Right lobe of liver (tissue), 6 donors: ENCODE results near the gene APOM. TPM values are rescaled to one million over a fixed set of nuclear protein-coding genes. Genes with fewer than 3 reads are reported as not detected.

Source experiments
- ATAC-seq, 4 donors: fragments of 200-7000 bp; cut with Tn5 transposase; one replicate each; pipeline ENCODE4 v1.9.1; 2020; ENCODE audit warnings: mild to moderate bottlenecking in 4 of 4, moderate library complexity in 4 of 4
- DNase-seq, 3 donors: peaks; one replicate each; pipeline ENCODE4 v3.0.0-alpha.2; 2020
- H3K27ac ChIP-seq, 3 donors: fragments of 200-600 bp; one replicate each; pipeline ENCODE4 v1.8.0; 2022
- H3K27me3 ChIP-seq, 2 donors: fragments of 200-600 bp; one replicate each; pipeline ENCODE4 v1.8.0; 2022
- H3K36me3 ChIP-seq, 4 donors: fragments of 200-600 bp; sonication (generic) in 1 of 4; one replicate each; pipeline versions ENCODE4 v1.5.1 to v1.8.0; 2017 to 2022; ENCODE audit warnings: control low read depth in 1 of 4
- H3K4me1 ChIP-seq, 4 donors: fragments of 200-600 bp; sonication (generic) in 1 of 4; one replicate each; pipeline versions ENCODE4 v1.5.1 to v1.8.0; 2017 to 2022; ENCODE audit warnings: control low read depth in 1 of 4
- H3K4me3 ChIP-seq, 3 donors: fragments of 200-600 bp; one replicate each; pipeline ENCODE4 v1.8.0; 2022
- H3K9me3 ChIP-seq, 4 donors: fragments of 200-600 bp; sonication (generic) in 1 of 4; one replicate each; pipeline versions ENCODE4 v1.5.1 to v1.8.0; 2017 to 2022; ENCODE audit warnings: control low read depth in 1 of 4
- POLR2A ChIP-seq: fragments of 450-650 bp; IDR thresholded peaks from one replicate; pipeline ENCODE4 v1.6.1; 2017; ENCODE audit warnings: antibody characterized with exemption, mild to moderate bottlenecking
- WGBS: methylation state at CpG from one replicate; pipeline ENCODE4 v1.1.6; 2018; ENCODE audit warnings: low coverage, low lambda C conversion rate; ENCODE audit not compliant: insufficient coverage; ENCODE audit errors: missing lambda C conversion rate; 5-methylcytosine and 5-hydroxymethylcytosine counted together
- intact Hi-C, 2 donors: fragments of 100-400 bp; cut with DNase I; formaldehyde crosslinking; loops; one replicate each; pipeline versions ENCODE4 v1.11.2 to v1.14.1; 2022
- total RNA-seq, 6 experiments: library from RNA; depleted of rRNA in 2 of 6; stranded (reverse); fragments of >200 nt in 2 of 6; fragmentation: NEBNext Ultra II Directional in 3 of 6; extraction: Animal tissue kit (Norgen Biotek cat#: 25700) in 3 of 6; gene quantifications; one replicate each; pipeline versions ENCODE4 v1.1.0 to v1.2.4, GENCODE V29; 2016 to 2023
- TF ChIP-seq, protein P1 (sequence below), 4 donors: fragments of 200-600 bp in 3 of 4; fragments of 450-650 bp in 1 of 4; IDR thresholded peaks; one replicate each; pipeline versions ENCODE4 v1.5.1 to v1.8.0; 2016 to 2022; ENCODE audit warnings: antibody characterized with exemption in 4 of 4, mild to moderate bottlenecking in 2 of 4
- donor health status: DM: no; HTN: yes; CAD: no.
- donor health status: DM: no; HTN: no; CAD: no.
- donor health status: DM: no; HTN: no; CAD: no.
- donor health status: DM: no; HTN: yes; CAD: no.
- donor health status: DM: no; HTN: yes; CAD: no.

APOM gene
- total RNA-seq, 6 experiments from 2014 or later, result 100 to 182 (median 116) TPM

- no peak for DNase-seq
- H3K4me1 ChIP-seq, result peaks cover 0 to 14% (median 6%) of the 10 kb centered on the region in 4 donors
- H3K36me3 ChIP-seq, result no peaks in the 10 kb centered on the region
- WGBS, result 41% methylated on average over 7 of the region's 8 CpGs
- no peaks in the 10 kb centered on the region for H3K27me3 ChIP-seq
- peak; percentile 30 to 61 (median 50) for ATAC-seq
- H3K4me3 ChIP-seq, result no peak overlapping the region
- H3K9me3 ChIP-seq, result no peaks in the 10 kb centered on the region
- TF ChIP-seq POLR2A, result no peak
- TF ChIP-seq, protein P1, sequence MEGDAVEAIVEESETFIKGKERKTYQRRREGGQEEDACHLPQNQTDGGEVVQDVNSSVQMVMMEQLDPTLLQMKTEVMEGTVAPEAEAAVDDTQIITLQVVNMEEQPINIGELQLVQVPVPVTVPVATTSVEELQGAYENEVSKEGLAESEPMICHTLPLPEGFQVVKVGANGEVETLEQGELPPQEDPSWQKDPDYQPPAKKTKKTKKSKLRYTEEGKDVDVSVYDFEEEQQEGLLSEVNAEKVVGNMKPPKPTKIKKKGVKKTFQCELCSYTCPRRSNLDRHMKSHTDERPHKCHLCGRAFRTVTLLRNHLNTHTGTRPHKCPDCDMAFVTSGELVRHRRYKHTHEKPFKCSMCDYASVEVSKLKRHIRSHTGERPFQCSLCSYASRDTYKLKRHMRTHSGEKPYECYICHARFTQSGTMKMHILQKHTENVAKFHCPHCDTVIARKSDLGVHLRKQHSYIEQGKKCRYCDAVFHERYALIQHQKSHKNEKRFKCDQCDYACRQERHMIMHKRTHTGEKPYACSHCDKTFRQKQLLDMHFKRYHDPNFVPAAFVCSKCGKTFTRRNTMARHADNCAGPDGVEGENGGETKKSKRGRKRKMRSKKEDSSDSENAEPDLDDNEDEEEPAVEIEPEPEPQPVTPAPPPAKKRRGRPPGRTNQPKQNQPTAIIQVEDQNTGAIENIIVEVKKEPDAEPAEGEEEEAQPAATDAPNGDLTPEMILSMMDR (IDR thresholded peaks at IDR 0.05), result no peak
- intact Hi-C loops, result no loop called here
- H3K27ac ChIP-seq, result peak overlapping the region; percentile 41 to 55 (median 51)
Measured at GRCh38 chr6:31614075-31614619, 41.5 kb upstream of the APOM start.

DNA sequence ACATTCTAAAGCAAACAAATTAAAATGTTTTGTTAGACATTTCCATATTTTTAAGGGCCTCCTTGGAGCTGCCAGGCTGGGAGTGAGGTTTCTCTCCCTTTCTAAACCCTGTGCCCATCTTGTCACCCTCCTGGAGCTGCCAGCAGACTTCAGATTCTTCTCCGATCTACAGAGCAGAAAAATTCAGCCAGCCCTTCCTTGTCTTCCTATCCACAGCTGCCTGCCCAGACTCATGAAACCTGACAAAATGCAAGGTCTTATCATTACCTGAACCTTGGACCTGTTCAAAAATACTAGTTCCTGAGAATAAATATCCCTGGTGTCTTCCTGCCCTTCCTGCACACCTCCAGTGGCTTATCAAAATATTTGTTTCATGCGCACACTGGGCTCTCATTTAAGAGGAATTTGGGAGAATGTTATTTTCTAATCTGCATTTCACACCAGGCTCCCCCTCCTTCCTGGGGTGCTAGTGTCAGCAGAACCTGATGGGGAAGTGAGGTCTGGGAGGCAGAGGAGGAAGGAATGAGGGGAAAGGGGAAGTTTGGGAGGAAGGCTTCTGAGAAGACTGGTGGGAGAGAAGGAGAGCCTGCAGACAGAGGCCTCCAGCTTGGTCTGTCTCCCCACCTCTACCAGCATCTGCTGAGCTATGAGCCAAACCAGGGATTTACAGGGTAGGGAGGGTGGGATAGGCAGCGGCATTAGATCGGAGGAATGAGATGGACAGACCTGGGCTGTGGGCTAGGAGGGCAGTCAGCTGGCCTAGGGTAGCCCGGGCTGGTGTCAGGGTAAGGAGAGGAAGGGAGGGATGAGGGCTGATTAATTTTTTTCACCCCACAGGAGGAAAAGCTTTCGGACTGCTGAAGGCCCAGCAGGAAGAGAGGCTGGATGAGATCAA is 40.8 kb upstream of the APOM start, which contains the start of gene AIF1:
AIF1 (plus strand) TSS at position 551 of the 895 bp plus-strand sequence; CDS start at position 647, 96 bp downstream.
- H3K36me3 ChIP-seq, result no peaks in the 10 kb centered on the region
- no peak for TF ChIP-seq POLR2A
- TF ChIP-seq, protein P1 (IDR thresholded peaks at IDR 0.05), result no peak
- no peak for DNase-seq
- WGBS, result 33% methylated on average over 6 of the region's 6 CpGs
- peak within 1 kb of the TSS; percentile 41 to 55 (median 51) for H3K27ac ChIP-seq
- peak within 1 kb of the TSS in 2 of 3 donors; percentile 3 to 24 for H3K4me3 ChIP-seq
- peak; percentile 43 to 63 (median 54) for ATAC-seq
- H3K4me1 ChIP-seq, result peaks cover 0 to 14% (median 6%) of the 10 kb centered on the region in 4 donors
- H3K9me3 ChIP-seq, result no peaks in the 10 kb centered on the region
- no peaks in the 10 kb centered on the region for H3K27me3 ChIP-seq
- intact Hi-C loops, result no loop called here

GRCh38 chr6:31615748-31616147 is 39.9 kb upstream of the APOM start:
- H3K9me3 ChIP-seq, result no peaks in the 10 kb centered on the region
- no peaks in the 10 kb centered on the region for H3K36me3 ChIP-seq
- 47% methylated on average over 4 of the region's 7 CpGs for WGBS
- peak overlapping the region in 2 of 3 donors; percentile 3 to 24 for H3K4me3 ChIP-seq
- peaks cover 0 to 14% (median 6%) of the 10 kb centered on the region in 4 donors for H3K4me1 ChIP-seq
- no peaks in the 10 kb centered on the region for H3K27me3 ChIP-seq
- TF ChIP-seq POLR2A, result no peak
- TF ChIP-seq, protein P1 (IDR thresholded peaks at IDR 0.05), result no peak
- intact Hi-C loops, result no loop called here
- ATAC-seq, result no peak
- peak overlapping the region in 1 of 3 donors; percentile 51 for H3K27ac ChIP-seq
- no peak for DNase-seq

DNA sequence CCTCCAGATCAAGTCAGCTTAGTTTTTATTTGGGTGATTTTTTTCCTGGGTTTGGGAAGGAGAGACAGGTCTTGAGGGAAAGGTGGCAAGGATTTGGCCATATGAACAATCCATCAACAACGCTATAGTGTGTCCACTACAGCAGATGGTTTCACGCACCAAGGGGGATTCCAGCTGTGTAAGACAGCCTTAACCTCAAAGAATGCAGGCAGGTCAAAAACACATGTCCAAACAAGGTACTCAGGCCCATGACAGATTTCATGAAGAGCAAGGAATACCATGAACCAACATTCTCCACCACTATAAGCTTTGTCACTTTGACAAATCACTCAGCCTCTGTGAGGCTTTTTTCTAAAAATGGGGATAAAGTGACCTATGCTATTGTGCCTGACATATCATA is 38.7 kb upstream of the APOM start:
- no peaks in the 10 kb centered on the region for H3K9me3 ChIP-seq
- H3K4me1 ChIP-seq, result peaks cover 0 to 20% (median 8%) of the 10 kb centered on the region in 4 donors
- no peaks in the 10 kb centered on the region for H3K27me3 ChIP-seq
- 61% methylated on average over 2 of the region's 2 CpGs for WGBS
- H3K4me3 ChIP-seq, result no peak overlapping the region
- intact Hi-C loops, result no loop called here
- H3K27ac ChIP-seq, result no peak overlapping the region
- no peak for TF ChIP-seq POLR2A
- TF ChIP-seq, protein P1 (IDR thresholded peaks at IDR 0.05), result no peak
- no peaks in the 10 kb centered on the region for H3K36me3 ChIP-seq
- no peak for ATAC-seq
- no peak for DNase-seq
